ENCODE data around the gene SKAP1. TPM values are rescaled to one million over a fixed set of nuclear protein-coding genes. Genes with fewer than 3 reads are reported as not detected.
A peak's percentile ranks its signal among the peaks of the same experiment; 100 is the strongest.

SKAP1 gene
- total and polyA plus RNA-seq, 2 of the 13 experiments (the other 11 are each of a cell fraction or from before 2014, with no cell fraction given): 0.21 TPM; not detected in 1

- TF ChIP-seq ZSCAN22 (CRISPR knock-in tag; IDR thresholded peaks at IDR 0.05) (no peak), ZNF33B (CRISPR knock-in tag; IDR thresholded peaks at IDR 0.05) (no peak), ELF3 (CRISPR knock-in tag; IDR thresholded peaks at IDR 0.05) (no peak), NR0B2 (CRISPR knock-in tag; IDR thresholded peaks at IDR 0.05) (no peak)
These were observed 166.3 kb downstream of the SKAP1 start (continued) for GRCh38 chr17:48263731-48264035.

- WGBS (ENCODE audit: low lambda C conversion rate): 3% methylated on average over 2 of the region's 2 CpGs
- POLR2A ChIA-PET: no interaction called here
- Histone ChIP-seq H3K79me2 (ENCODE audit: insufficient read depth, low read length) (no peaks in the 10 kb centered on the region), H3K27me3 (ENCODE audit: control insufficient read depth in 1 of 2, insufficient read depth in 2 of 2, low read length in 2 of 2) (peaks cover 0 to 2% of the 10 kb centered on the region in 2 experiments; a peak in 2 of 5 replicates), H3K36me3 (replicated peaks in 1 of 2; ENCODE audit: control insufficient read depth in 1 of 2, insufficient read depth in 2 of 2, low read length in 2 of 2) (no peaks in the 10 kb centered on the region), H3K9ac (ENCODE audit: insufficient read depth, low read depth, low read length) (no peak overlapping the region), H3K9me3 (ENCODE audit: low read length) (no peaks in the 10 kb centered on the region), H3K4me3 (replicated peaks in 1 of 3; ENCODE audit: insufficient read depth in 1 of 3, low read depth in 2 of 3, low read length in 3 of 3) (no peak overlapping the region), H3K27ac (ENCODE audit: extremely low read length, insufficient read depth, low read length) (no peak overlapping the region), H4K20me1 (ENCODE audit: insufficient read depth, low read length) (no peaks in the 10 kb centered on the region), H3K4me1 (ENCODE audit: insufficient read depth, low read length) (no peaks in the 10 kb centered on the region), H3K4me2 (ENCODE audit: low read depth, low read length) (no peak overlapping the region), H2AFZ (ENCODE audit: low read length) (no peak overlapping the region)
- FAIRE-seq (no peak), ATAC-seq (no peak), DNase-seq (ENCODE audit: low spot score) (no peak)
- in situ Hi-C loops (cut with HindIII; ENCODE audit: extremely low pct_ligation_motif_present, low pct_unique_long_range_greater_than_20kb) (no loop called here), intact Hi-C loops (cut with micrococcal nuclease; ENCODE audit: unreplicated experiment) (loop anchor here (5.0 kb wide), 1 partner anchor 354 kb away; the partner anchor contains the start of gene HOXB8)
- CTCF ChIA-PET (ENCODE audit: low intra/inter-chr PET ratio, low total read pairs): interaction anchor here (1.3 kb wide), 1 partner anchor 355 kb away, joined by 3 read pairs; no protein-coding TSS in a partner anchor
- BruUV-seq (replicated peaks): no TSS peak
- TF ChIP-seq PHF5A (CRISPR knock-in tag; IDR thresholded peaks at IDR 0.05; ENCODE audit: low read depth, unreplicated experiment) (no peak), ZNF879 (CRISPR knock-in tag; IDR thresholded peaks at IDR 0.05) (no peak), HMG20A (CRISPR knock-in tag; IDR thresholded peaks at IDR 0.05; ENCODE audit: borderline replicate concordance) (no peak), ZNF276 (CRISPR knock-in tag; IDR thresholded peaks at IDR 0.05; ENCODE audit: low read depth) (no peak), REXO4 (CRISPR knock-in tag; IDR thresholded peaks at IDR 0.05; ENCODE audit: borderline replicate concordance) (no peak), CTCF (CRISPR knock-in tag; IDR thresholded peaks at IDR 0.05) (0 out of 2 replicates have a peak, but pooled peaks have one; percentile 12)
These were observed 166.9 kb downstream of the SKAP1 start for GRCh38 chr17:48262982-48263730.

All from HepG2 (cell line).